Measurements from ENCODE around the gene COL27A1. TPM values are rescaled to one million over a fixed set of nuclear protein-coding genes. Genes with fewer than 3 reads are reported as not detected.

The COL27A1 gene
- total and polyA plus RNA-seq, 2 donors (not counting 1 experiment from before 2014, with no cell fraction given): 0.16 to 0.27 TPM

- intact Hi-C loops (cut with micrococcal nuclease): no loop called here
- Histone ChIP-seq H4K20me1 (ENCODE audit: control insufficient read depth, insufficient read depth, low read length, poor library complexity, severe bottlenecking) (no peaks in the 10 kb centered on the region), H3K36me3 (replicated peaks in 1 of 2; ENCODE audit: control extremely low read depth in 1 of 2, control insufficient read depth in 1 of 2, extremely low read depth in 1 of 2, insufficient read depth in 2 of 2, low read length in 1 of 2) (no peaks in the 10 kb centered on the region), H3K4me3 (ENCODE audit: control extremely low read depth in 1 of 5, extremely low read depth in 1 of 5, insufficient read depth in 1 of 5, low read depth in 2 of 5, low read length in 4 of 5) (no peak overlapping the region), H3K27ac (ENCODE audit: low read length in 2 of 2) (no peak overlapping the region), H3K27me3 (replicated peaks in 1 of 4; ENCODE audit: control extremely low read depth in 1 of 4, control insufficient read depth in 3 of 4, insufficient read depth in 4 of 4, low read length in 3 of 4) (peaks cover 0 to 3% (median 0%) of the 10 kb centered on the region in 4 experiments), H3K9ac (ENCODE audit: low read length) (no peak overlapping the region), H3K79me2 (ENCODE audit: control insufficient read depth, insufficient read depth, low read length) (no peaks in the 10 kb centered on the region), H3K9me3 (ENCODE audit: control extremely low read depth in 1 of 3, control insufficient read depth in 2 of 3, insufficient read depth in 1 of 3, low read length in 2 of 3) (no peaks in the 10 kb centered on the region), H3K4me2 (replicated peaks; ENCODE audit: low read depth, low read length, poor library complexity, severe bottlenecking) (no peak overlapping the region), H3K4me1 (ENCODE audit: control insufficient read depth in 2 of 2, insufficient read depth in 2 of 2, low read length in 2 of 2) (no peaks in the 10 kb centered on the region), H2AFZ (ENCODE audit: insufficient read depth, low read depth, low read length, poor library complexity, severe bottlenecking) (peak overlapping the region; percentile 27)
- WGBS (ENCODE audit: insufficient coverage): 53% methylated on average over 7 of the region's 13 CpGs
- TF ChIP-seq EZH2 (IDR thresholded peaks at IDR 0.05; ENCODE audit: borderline replicate concordance, insufficient read depth, low read depth, low read length, poor library complexity, severe bottlenecking): no peak
- TF ChIP-seq, protein P1, sequence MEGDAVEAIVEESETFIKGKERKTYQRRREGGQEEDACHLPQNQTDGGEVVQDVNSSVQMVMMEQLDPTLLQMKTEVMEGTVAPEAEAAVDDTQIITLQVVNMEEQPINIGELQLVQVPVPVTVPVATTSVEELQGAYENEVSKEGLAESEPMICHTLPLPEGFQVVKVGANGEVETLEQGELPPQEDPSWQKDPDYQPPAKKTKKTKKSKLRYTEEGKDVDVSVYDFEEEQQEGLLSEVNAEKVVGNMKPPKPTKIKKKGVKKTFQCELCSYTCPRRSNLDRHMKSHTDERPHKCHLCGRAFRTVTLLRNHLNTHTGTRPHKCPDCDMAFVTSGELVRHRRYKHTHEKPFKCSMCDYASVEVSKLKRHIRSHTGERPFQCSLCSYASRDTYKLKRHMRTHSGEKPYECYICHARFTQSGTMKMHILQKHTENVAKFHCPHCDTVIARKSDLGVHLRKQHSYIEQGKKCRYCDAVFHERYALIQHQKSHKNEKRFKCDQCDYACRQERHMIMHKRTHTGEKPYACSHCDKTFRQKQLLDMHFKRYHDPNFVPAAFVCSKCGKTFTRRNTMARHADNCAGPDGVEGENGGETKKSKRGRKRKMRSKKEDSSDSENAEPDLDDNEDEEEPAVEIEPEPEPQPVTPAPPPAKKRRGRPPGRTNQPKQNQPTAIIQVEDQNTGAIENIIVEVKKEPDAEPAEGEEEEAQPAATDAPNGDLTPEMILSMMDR (IDR thresholded peaks at IDR 0.05): no peak
- Mint-ChIP-seq H3K4me3 (no peak overlapping the region), H3K4me1 (no peaks in the 10 kb centered on the region), H3K27me3 (peaks cover 22% of the 10 kb centered on the region), H3K27ac (no peak overlapping the region), H3K9me3 (ENCODE audit: insufficient read depth) (no peaks in the 10 kb centered on the region)
- ChIA-PET CTCF (interaction anchor here (0.8 to 2.7 kb wide), 12 partner anchors 8 to 400 kb away, joined by 3 to 16 read pairs (median 4); partner anchors contain the start of gene KIF12), POLR2A (no interaction called here)
- ATAC-seq (ENCODE audit: low read depth) (no peak), DNase-seq (no peak)
Observed at GRCh38 chr9:114107286-114108001, 47.9 kb upstream of the COL27A1 start.
